ENCODE results near the gene HDHD3. TPM values are rescaled to one million over a fixed set of nuclear protein-coding genes. Genes with fewer than 3 reads are reported as not detected.
"Not testable (repeated sequence)": the region's sequence is repeated elsewhere in the genome, so short reads cannot be mapped to it uniquely, and the experiment has no call there.

The HDHD3 gene
- total RNA-seq, 1 experiment from 2014 or later: 39.5 TPM

DNA sequence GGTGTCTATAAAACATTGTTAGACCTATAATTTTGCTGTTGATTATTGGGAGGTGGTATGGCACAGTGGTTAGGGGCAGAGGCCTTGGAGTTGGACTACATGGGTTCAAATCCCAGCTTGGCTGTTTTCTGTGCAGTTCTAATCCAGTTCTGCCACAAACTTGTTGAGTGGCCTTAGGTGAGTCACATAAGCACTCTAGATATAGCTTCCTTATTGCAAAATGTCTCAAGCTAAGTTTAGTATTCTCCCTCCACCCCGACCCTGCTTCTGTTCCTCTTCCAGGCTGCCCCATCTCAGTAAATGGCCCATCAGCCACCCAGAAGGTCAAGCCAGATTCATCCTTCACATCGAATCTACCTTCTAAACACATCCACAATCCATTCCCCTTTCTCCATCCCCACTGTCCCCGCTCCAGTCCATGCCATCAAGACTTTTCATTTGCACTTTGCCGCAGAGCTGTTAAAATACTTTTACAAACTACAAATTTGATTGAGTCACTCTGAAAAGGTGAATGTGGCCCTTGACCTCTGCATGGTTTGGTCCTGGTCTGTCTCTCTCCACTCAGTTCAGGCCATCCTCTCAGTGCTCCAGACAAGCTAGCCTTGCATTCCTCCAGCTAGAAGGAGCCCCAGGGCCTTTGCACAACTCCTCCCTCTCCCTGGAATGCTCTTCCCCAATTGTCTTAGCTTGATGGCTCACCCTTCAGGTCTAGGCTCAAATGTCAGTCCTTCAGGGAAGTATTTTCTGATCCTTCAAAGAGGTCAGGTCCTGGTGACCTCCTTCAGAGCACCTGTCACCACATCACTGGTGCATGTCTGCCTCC lies 10.0 kb upstream of the HDHD3 start:
- H3K4me2 ChIP-seq: no peak overlapping the region
- intact Hi-C loops (cut with micrococcal nuclease; ENCODE audit: unreplicated experiment): no loop called here
- H3K4me3 ChIP-seq: no peak overlapping the region
- ChIA-PET CTCF (no interaction called here), POLR2A (ENCODE audit: unreplicated experiment) (interaction anchor here (0.6 kb wide), 1 partner anchor 11 kb away, joined by 8 read pairs; no protein-coding TSS in a partner anchor)
- TF ChIP-seq, protein P1, sequence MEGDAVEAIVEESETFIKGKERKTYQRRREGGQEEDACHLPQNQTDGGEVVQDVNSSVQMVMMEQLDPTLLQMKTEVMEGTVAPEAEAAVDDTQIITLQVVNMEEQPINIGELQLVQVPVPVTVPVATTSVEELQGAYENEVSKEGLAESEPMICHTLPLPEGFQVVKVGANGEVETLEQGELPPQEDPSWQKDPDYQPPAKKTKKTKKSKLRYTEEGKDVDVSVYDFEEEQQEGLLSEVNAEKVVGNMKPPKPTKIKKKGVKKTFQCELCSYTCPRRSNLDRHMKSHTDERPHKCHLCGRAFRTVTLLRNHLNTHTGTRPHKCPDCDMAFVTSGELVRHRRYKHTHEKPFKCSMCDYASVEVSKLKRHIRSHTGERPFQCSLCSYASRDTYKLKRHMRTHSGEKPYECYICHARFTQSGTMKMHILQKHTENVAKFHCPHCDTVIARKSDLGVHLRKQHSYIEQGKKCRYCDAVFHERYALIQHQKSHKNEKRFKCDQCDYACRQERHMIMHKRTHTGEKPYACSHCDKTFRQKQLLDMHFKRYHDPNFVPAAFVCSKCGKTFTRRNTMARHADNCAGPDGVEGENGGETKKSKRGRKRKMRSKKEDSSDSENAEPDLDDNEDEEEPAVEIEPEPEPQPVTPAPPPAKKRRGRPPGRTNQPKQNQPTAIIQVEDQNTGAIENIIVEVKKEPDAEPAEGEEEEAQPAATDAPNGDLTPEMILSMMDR (conservative IDR thresholded peaks at IDR 0.05): no peak
- TF ChIP-seq EZH2 (IDR thresholded peaks at IDR 0.05; ENCODE audit: low read depth): no peak
- H2AFZ ChIP-seq: no peak overlapping the region
- no peak for DNase-seq
- H3F3A ChIP-seq (ENCODE audit: insufficient read depth, low read depth): peaks cover 6% of the 10 kb centered on the region; the same call in 1 of the 2 replicates
- H3K9me3 ChIP-seq (ENCODE audit: insufficient read depth, low read depth): no peaks in the 10 kb centered on the region
- H3K9me2 ChIP-seq (ENCODE audit: insufficient read depth): no peaks in the 10 kb centered on the region
- no peaks in the 10 kb centered on the region for H3K27me3 ChIP-seq (ENCODE audit: insufficient read depth, low read depth)
- H4K20me1 ChIP-seq (ENCODE audit: insufficient read depth): no peaks in the 10 kb centered on the region
- H3K27ac ChIP-seq: 0 out of 2 replicates have a peak overlapping the region, but pooled peaks have one; percentile 26
- H3K79me2 ChIP-seq (ENCODE audit: low read depth): no peaks in the 10 kb centered on the region
- peaks cover 15% of the 10 kb centered on the region for H3K4me1 ChIP-seq (replicated peaks; ENCODE audit: insufficient read depth)
- no peaks in the 10 kb centered on the region for H3K36me3 ChIP-seq (ENCODE audit: low read depth)
- TSS peak; percentile 69 for BruUV-seq (replicated peaks)

DNA sequence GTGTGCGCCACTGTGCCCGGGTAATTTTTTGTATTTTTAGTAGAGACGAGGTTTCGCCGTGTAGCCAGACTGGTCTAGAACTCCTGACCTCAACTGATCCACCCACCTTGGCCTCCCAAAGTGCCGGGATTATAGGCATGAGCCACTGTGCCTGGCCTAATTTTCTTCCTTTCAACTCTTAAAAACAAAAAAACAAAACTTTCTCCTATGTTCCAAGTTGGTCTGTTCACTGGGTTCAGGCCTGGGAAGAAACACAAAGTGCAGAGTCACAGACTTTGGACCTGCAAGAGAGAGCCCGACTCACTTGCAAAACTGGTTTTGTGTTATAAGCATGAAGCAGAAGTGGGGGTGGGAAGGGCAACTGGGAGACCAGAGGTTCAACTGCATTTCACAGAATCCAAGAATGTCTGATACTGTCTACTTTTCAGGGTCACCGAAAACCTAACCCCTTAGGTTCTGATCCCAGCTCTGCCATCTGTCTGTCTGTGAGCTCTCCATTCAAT lies 5.2 kb upstream of the HDHD3 start:
- peak overlapping the region; percentile 66 for H3K4me2 ChIP-seq
- peaks cover 33% of the 10 kb centered on the region for H3K4me1 ChIP-seq (replicated peaks; ENCODE audit: insufficient read depth)
- H3K27ac ChIP-seq: peak overlapping the region; percentile 91
- no peak overlapping the region for H3K4me3 ChIP-seq
- intact Hi-C loops (cut with micrococcal nuclease; ENCODE audit: unreplicated experiment): loop anchor here (1.0 kb wide), 1 partner anchor 19 kb away; the partner anchor contains the start of gene ALAD
- no peaks in the 10 kb centered on the region for H3K27me3 ChIP-seq (ENCODE audit: insufficient read depth, low read depth)
- H3K36me3 ChIP-seq (ENCODE audit: low read depth): no peaks in the 10 kb centered on the region
- peaks cover 11% of the 10 kb centered on the region; the same call in 1 of the 2 replicates for H3F3A ChIP-seq (ENCODE audit: insufficient read depth, low read depth)
- ChIA-PET POLR2A (ENCODE audit: unreplicated experiment) (no interaction called here), CTCF (interaction anchor here (0.6 kb wide), 1 partner anchor 19 kb away, joined by 4 read pairs; the partner anchor contains the start of gene ALAD)
- no TSS peak for BruUV-seq (replicated peaks)
- H4K20me1 ChIP-seq (ENCODE audit: insufficient read depth): no peaks in the 10 kb centered on the region
- H3K9me2 ChIP-seq (ENCODE audit: insufficient read depth): no peaks in the 10 kb centered on the region
- TF ChIP-seq EZH2 (IDR thresholded peaks at IDR 0.05; ENCODE audit: low read depth): no peak
- TF ChIP-seq, protein P1 (conservative IDR thresholded peaks at IDR 0.05): no peak
- peak overlapping the region; percentile 25; the same call in 1 of the 2 replicates for H2AFZ ChIP-seq
- peak; percentile 67 to 74 for DNase-seq
- no peaks in the 10 kb centered on the region for H3K9me3 ChIP-seq (ENCODE audit: insufficient read depth, low read depth)
- no peaks in the 10 kb centered on the region for H3K79me2 ChIP-seq (ENCODE audit: low read depth)

DNA sequence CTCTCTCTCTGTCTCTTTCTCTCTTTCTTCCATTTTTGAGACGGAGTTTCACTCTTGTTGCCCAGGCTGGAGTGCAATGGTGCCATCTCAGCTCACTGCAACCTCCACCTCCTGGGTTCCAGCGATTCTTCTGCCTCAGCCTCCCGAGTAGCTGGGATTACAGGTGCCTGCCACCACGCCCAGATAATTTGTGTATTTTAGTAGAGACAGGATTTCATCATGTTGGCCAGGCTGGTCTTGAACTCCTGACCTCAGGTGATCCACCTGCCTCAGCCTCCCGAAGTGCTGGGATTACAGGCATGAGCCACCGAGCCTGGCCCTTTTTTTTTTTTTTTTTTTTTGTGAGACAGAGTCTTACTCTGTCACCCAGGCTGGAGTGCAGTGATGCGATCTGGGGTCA lies 4.7 kb upstream of the HDHD3 start:
- intact Hi-C loops (cut with micrococcal nuclease; ENCODE audit: unreplicated experiment); H2AFZ ChIP-seq; POLR2A ChIA-PET (ENCODE audit: unreplicated experiment); H4K20me1 ChIP-seq (ENCODE audit: insufficient read depth); H3K27me3 ChIP-seq (ENCODE audit: insufficient read depth, low read depth); DNase-seq; H3K4me3 ChIP-seq; H3K36me3 ChIP-seq (ENCODE audit: low read depth); H3K9me3 ChIP-seq (ENCODE audit: insufficient read depth, low read depth); H3K79me2 ChIP-seq (ENCODE audit: low read depth); H3K9me2 ChIP-seq (ENCODE audit: insufficient read depth); BruUV-seq (replicated peaks): not testable (repeated sequence)
- peak overlapping the region; percentile 66 for H3K4me2 ChIP-seq
- H3K27ac ChIP-seq: peak overlapping the region; percentile 91
- CTCF ChIA-PET: interaction anchor here (0.6 kb wide), 1 partner anchor 20 kb away, joined by 4 read pairs; the partner anchor contains the start of gene ALAD
- peaks cover 11% of the 10 kb centered on the region; the same call in 1 of the 2 replicates for H3F3A ChIP-seq (ENCODE audit: insufficient read depth, low read depth)
- peaks cover 33% of the 10 kb centered on the region for H3K4me1 ChIP-seq (replicated peaks; ENCODE audit: insufficient read depth)
